UCSD-AML1 (cell line): ENCODE measurements around the gene SLC39A7.
A peak's percentile ranks its signal among the peaks of the same experiment; 100 is the strongest.

Experiments
- DNase-seq: peaks from one replicate; lab custom pipeline; 2025; ENCODE audit not compliant: unreplicated experiment; lab: John Stamatoyannopoulos, UW

SLC39A7 gene, protein sequence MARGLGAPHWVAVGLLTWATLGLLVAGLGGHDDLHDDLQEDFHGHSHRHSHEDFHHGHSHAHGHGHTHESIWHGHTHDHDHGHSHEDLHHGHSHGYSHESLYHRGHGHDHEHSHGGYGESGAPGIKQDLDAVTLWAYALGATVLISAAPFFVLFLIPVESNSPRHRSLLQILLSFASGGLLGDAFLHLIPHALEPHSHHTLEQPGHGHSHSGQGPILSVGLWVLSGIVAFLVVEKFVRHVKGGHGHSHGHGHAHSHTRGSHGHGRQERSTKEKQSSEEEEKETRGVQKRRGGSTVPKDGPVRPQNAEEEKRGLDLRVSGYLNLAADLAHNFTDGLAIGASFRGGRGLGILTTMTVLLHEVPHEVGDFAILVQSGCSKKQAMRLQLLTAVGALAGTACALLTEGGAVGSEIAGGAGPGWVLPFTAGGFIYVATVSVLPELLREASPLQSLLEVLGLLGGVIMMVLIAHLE

DNA sequence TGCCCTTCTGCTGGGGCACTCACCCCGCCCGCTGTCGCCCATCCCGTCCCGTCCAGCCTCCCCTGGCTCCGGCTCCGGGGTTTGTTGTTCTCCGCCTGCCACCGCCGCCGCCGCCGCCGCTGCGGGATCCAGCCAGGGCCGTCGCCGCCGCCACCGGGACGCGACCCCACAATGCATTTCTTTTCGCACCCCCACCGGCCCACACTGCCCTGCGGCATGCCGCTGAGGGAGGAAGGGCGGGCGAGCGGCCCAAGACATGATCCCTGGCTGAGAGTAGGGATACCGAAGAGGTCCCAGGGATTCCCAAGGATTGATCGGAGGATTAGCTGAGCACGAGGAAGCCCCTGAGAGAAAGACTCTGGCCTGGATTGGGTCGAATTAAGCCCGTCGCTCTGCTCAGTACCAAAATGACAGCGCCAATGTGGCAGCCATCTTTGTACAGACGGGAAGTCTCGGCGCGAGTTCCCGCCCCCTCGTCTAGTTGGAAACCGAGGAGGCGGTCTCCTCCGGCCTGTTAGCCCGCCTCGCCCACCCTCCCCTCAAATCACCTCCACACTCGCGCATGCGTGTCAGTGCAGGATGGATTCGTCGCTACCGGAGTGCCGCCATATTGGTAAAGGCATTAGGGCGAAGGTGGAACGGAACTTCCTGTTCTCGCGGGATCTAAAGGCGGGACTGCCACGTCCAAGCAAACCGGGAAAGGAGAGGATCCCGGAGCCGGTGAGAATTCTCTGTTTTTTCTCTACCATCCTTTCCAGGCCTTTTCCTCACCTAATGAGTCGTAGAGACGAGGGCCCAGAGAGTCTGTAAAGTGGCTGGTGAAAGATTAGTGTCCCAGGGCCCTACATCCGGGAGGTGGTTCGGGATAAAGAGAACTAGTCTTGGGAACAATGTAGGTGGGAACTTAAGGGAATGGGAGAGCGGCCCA is at the start of gene SLC39A7, which contains the start of gene RXRB:
Gene SLC39A7 (plus strand): TSS at position 649 of the 928 bp plus-strand sequence. CDS start 379 bp downstream, outside the sequence.
Gene RXRB (minus strand): TSS at position 447 of the 928 bp plus-strand sequence. CDS start 189 bp downstream, at position 258.
- DNase-seq, result peak; percentile 99

DNA sequence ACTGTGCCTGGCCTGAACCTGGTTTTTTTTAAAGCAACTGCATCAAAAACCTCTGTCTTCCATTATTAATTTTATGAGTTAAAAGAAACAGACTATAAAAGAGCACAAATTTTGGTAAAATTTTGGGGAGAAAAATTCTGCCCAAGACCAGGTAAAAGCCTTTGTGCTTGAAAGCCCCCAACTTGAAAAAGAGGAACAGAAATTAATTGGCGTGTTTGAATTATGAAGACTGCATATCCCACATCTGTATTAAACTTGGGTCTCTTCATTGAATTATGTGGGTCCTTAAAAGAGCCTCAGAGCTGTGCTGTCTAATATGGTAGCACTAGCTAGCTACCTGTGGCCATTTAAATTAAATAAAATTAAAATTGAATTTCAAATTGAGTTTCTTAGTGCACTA is 49.6 kb upstream of the SLC39A7 start:
- no peak for DNase-seq

DNA sequence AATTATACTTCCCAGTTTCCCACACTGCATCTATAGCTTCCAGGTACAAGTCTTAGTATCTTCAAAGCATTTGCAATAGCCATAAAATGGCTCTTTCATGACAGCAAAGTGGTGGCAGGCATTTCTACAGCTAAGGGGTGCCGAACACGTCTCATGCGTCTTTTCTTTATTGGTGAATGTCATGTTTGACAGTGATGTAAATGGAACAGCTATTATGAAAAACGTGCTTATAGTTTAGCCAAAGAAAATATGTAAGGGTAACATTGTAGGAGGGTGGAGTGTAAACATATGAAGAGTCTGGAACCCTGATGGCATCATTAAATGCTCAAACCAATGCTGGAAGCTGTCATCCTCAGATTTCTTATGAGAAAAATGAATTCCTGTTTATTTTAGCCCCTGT is 46.3 kb upstream of the SLC39A7 start:
- DNase-seq, result no peak

DNA sequence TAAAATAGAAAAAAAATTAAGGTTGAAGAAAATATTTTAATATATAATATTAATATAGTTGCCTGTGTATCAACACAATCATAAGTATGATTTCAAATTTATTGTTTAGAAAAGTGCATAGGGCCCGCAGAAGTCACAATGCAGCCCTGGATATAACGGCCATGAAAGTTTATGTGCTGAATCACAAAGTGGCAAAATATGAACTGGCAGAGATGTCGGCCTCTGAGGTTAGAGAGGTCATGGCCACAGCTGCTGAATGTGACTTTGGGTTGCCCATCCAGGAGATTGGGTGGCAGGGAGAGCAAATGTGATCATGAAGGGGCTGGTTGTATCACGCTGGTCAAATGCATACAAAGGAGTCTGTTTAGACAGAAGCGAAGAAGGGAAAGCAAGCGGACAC is 44.1 kb upstream of the SLC39A7 start:
- no peak for DNase-seq

DNA sequence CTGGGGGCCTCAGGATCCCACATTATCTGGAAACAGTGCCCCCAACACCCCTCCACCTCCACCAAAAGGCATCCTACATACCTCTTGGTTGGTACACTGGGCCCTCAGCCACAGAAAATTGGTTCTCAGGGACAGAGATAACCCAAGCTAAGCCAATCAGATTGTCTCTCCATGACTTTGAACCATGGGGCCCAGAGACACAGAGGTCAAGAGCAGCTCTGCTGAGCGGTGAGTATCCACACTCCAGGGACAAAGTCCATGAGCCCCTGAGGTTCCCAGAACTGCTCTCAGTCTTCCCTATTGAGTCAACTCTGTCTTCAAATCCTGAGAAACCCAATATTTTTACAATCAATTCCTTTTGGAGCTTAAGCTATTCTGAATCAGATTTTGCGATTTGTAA is 43.7 kb upstream of the SLC39A7 start:
- DNase-seq, result no peak

DNA sequence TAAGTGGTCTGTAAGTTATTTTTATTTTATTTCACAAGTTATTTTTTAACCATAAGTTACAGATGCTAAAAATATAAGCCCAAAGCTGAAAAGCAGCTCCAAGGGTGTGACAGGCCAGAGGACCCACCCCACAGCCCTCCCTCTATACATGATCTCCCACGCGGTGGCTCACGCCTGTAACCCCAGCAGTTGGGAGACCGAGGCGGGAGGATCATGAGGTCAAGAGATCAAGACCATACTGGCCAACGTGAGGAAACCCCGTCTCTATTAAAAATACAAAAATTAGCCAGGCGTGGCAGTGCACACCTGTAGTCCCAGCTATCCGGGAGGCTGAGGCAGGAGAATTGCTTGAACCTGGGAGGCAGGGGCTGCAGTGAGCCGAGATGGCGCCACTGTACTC is 40.6 kb upstream of the SLC39A7 start:
- no peak for DNase-seq

DNA sequence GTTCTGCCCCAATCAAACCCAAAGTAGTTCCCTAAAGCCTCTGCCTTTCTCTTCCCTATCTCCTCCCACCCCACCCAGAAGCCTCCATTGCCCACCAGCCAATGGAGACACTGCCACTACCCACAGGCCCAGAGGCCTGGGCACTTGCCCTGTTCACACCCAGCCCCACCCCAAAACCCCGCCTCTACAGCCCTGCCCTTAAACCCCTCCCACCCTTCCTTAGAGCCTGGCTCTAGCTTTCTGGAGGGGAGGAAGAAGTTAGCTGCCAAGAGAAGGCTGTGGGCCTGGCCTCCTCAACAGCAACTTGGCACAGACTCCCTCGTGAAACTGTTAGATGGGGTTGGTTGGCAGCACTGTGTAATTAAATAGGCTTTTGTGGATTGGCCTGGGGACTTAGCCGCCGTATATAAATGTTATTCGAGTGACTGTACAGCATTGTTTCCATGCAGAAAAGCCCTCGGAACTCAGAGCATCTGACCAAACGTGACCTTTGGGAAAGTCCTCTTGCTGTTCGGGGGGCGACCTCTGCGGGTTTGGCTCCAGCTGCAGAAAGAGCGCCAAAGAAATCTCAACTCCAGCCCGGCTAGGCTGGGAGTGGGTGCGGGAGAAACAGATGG is 39.8 kb upstream of the SLC39A7 start:
- peak; percentile 73 for DNase-seq

DNA sequence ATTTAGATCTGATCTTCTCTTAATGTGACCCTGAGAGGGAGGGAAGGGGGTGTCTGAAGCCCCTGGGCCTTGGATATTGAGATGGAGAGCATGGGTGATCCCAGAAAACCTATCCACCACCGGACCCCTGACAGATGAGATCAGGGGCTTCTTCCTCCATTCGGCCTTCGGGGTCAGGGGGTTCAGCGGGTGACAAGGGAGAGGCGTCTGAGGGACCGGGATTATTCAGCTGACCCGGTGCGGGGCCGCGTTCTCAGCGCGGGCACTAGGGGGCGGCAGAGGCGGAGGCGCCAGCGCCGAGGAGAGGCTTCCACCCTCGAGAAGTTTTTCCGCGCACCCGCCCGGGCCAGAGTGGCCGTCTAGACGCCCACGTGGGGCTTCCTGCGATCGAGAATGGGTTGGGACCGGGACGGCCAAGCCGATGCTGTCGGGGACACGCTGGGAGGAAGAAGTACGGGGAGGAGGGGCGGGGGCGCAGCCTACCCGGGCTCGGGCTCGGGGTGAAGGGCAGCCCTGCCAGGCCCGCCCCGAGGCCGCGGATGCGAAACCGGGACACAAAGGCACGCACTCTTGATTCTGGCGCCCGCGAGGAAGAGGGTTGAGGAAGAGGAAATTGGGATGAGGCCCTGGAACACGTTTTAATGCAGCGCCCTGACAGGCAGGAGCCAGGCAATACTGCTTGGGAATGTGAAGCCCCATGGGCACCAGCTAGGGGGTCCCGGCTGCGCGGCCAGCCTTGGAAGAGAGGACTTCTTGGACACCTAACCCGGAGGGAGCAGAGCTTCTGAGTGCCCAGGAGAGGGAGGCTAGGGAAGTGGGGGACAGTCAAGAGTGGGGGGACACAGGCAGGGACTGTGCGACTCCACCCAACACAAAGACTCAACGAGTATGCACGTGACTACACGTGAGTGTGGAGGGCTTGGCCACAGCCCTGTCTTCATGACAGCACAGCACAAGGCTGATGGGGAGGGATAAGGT is 39.0 kb upstream of the SLC39A7 start:
- peak; percentile 79 for DNase-seq

DNA sequence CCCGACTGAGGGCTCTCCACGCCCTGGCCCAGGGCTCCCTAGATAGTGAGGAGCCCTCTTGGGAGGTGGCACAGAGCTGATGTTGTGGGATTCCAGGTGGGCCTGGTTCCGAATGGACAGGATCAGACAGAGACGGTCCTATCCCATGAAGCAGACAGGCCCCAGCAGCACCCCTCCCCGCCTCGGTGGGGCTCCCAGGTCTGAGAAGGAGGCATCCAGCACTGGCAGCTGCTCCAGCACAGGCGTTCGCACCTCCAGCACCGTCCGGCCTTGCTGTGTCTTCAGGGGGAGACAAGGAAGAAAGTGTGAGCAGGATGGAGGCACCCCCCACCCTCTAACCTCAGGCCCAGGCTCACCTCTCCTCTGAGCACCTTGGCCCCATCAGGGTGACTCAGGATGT is 37.1 kb upstream of the SLC39A7 start:
- DNase-seq, result no peak

DNA sequence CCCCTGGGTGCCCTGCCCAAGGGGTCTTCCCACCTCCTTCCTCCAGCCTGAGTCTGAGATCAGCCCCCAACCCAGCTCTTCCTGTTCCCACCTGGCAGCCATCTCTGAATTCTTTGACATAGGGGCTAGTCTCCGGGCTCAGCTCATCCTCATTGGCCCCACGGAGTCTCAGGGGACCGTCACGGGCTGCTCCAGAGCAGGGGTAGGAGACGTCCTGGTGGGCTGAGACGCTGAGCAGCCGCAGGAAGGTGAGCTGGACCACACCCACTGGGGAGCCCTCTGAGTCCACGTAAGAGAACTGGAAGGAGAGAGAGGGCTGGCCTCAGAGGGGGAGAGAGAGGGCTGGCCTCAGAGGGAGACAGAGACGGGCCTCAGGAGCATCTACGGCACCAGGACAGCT is 36.5 kb upstream of the SLC39A7 start:
- no peak for DNase-seq

DNA sequence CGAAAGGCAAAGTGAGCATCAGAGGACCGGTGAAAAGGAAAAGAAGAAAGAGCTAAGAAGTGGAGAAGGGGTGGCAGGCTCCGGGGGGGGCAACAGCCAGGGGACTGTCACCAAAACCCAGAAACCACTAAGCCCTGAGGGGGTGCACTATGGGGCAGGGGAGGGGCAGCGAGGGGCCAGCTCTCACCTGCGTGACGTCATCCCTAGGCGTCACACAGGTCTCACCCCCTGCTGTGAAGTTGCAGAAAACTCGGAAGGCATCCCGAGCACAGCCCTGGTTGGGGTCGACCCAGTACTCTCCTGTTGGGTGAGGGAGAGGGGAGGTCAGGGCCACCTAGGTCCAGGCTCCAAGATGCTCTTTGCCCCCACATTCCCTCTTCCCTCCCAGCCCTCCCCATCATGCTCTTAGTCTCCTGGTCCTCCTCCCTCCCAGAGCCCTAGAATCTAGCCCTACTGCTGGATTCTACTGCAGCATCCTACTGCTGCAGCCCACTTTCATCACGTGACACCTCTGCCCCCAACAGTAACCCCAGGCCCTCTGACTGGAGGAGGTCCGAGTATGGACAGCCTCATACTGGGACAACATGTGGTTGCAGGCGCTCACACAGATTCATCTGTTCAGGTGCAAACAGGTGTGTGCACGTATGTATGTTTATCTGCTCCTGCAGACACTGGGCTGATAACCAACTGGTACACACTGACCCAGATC is 35.8 kb upstream of the SLC39A7 start:
- no peak for DNase-seq

DNA sequence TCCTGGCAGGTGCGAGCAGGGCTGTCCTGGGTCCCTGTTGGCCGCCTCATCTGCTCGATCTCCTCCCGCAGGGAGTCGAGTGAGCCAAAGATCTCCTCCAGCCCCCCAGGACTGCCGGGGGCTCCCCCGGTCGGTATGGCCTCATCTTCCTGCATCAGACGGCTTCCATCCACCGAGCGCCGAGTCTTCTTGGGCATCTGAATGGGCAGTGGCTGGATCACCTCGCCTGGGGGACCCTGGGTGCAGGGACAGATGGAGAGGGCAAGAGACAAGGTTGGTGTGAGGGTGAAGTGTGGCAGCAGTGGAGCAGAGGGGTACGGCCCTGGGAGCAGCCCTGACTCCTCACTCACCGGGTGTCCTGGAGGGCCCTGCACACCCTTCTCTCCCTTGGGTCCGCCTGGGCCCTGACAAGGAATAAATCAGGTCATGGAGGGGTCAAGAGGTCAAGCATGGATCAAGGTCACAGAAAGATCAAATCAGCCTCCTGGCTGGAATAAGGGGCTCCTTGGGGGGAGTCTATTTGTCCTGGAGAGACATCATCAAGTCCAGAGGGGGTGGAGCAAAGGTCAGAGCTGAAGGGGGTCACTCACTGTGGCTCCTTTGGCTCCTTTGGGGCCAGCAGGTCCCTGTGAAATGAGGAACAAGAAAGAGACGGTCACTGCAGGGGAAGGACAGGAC is 34.9 kb upstream of the SLC39A7 start:
- DNase-seq, result no peak

DNA sequence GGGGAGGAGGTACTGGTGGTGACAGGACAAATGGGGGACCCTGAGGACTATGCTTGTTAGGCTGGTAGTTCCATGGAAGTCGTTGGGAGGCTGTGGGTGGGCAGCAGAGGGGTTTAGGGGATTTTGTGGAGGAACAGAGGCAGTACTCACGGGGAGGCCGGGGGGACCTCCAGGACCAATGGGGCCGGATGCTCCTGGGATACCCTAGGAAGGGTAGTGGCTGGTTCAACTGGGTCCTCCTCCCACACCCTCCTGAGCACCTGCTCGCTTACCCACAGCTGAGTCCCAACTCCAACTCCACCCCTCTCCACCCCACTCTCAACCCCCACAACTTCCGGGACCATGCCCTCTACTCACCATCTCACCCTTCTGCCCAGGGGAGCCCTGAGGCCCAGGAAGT is 34.3 kb upstream of the SLC39A7 start:
- DNase-seq, result no peak

DNA sequence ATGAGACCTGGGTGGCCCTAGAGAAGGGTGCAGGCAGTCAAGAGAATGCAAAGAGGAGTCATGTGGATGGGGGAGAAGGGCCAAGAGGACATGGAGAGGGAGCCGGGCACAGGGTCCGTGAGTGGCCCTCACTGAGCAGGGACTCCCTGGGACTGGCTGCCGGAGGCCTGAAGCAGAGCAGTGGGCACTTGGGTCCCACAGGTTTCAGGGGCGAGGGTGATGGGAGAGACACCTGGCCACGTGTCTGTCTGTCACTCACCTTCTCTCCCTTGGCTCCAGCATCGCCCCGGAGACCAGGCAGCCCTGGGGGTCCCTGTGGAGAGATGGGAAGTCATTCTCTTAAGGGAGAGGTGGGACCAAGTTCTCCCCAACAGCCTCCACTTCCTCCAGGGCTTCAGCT is 33.9 kb upstream of the SLC39A7 start:
- DNase-seq, result no peak

DNA sequence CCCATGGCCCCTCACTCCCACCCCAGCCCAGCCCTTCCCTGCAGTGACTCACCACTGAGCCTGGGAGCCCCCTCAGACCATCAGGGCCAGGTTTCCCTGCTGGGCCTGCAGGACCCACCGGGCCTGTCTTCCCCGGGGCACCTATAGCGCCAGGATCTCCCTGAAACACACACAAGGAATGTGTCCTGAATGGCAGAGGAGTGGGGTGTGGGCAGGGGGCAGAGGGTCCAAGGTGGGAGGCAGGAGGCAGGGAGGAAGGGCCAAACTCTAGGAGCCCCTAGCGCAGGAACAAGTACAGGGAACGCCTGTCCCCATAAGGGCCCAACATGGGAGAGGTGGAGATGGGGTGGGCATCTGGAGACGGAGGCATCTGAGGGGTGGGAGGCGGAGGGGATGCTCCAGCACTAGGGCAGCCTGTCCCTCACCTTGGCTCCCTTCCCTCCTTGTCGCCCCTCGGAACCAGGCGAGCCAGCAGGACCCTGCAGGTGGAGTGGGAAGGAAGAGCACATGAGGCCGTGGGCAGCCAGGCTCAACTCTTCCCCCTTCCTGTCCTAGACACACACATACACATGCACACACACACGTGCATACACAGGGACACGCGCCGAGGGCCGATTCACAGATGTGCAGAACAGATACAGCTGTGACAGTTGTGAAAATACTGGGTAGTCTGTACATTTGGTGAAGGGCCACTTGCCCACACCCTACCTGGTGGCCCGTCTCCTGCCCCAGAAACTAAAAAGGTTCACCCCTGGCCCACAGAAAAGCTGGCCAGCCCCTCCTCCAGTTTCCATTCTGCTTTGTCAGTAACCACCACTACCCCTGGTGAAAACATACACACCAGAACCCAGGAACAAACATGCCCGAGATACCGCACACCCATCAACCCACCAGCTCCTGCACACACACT is 33.0 kb upstream of the SLC39A7 start:
- no peak for DNase-seq

DNA sequence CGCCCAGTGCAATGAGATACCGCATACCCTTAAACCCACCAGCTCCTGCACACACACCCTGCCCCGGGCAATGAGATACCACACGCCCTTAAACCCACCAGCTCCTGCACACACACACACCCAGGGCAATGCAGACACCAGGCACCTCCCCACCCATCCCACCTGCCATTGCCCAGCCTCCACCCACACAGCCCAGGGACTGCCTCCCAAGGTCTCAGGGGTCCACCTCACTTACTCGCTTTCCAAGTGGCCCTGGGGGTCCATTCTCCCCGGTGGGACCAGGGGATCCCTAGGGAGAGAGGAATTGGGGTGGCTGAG is 32.4 kb upstream of the SLC39A7 start:
- DNase-seq, result no peak

DNA sequence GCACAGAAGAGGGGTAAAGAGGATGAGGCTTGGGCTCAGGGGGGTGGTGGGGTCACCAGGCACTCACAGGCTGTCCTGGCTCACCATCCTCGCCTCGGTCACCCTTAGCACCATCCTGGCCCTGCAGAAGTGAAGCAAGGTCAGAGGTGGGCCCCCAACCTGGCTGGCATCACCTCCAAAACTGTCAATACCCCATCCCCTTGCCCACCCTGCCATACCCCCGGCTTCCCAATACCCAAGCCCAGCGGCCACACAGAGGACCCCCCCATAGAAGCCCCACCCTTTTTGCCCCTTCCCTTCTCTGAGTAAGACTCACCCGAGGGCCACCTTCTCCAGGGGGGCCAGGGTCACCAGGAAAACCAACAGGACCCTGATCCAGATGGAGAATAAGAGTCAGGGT is 32.0 kb upstream of the SLC39A7 start:
- no peak for DNase-seq
